HG02678 (cell line): ENCODE results near the gene GLIS1.

Experiments
- ATAC-seq: cut with Tn5 transposase; IDR thresholded peaks from one replicate; pipeline ENCODE4 v1.9.1; 2021; ENCODE audit warnings: mild to moderate bottlenecking, moderate library complexity; ENCODE audit not compliant: unreplicated experiment

The GLIS1 gene

GRCh38 chr1:53696051-53696450 lies 42.9 kb downstream of the GLIS1 start:
- ATAC-seq = no peak

GRCh38 chr1:53695116-53695515 lies 43.8 kb downstream of the GLIS1 start:
- no peak for ATAC-seq

GRCh38 chr1:53694718-53695091 lies 44.3 kb downstream of the GLIS1 start:
- no peak for ATAC-seq

- no peak for ATAC-seq
These were observed 44.9 kb downstream of the GLIS1 start for GRCh38 chr1:53693773-53694717.

GRCh38 chr1:53693339-53693738 lies 45.6 kb downstream of the GLIS1 start:
- ATAC-seq = no peak

GRCh38 chr1:53691326-53691725 lies 47.6 kb downstream of the GLIS1 start:
- no peak for ATAC-seq

- ATAC-seq = no peak
These were observed 48.6 kb downstream of the GLIS1 start for GRCh38 chr1:53690411-53690810.

GRCh38 chr1:53689736-53690326 lies 49.1 kb downstream of the GLIS1 start:
- no peak for ATAC-seq

GRCh38 chr1:53689223-53689622 lies 49.7 kb downstream of the GLIS1 start:
- no peak for ATAC-seq

GRCh38 chr1:53688381-53689102 lies 50.4 kb downstream of the GLIS1 start:
- no peak for ATAC-seq

GRCh38 chr1:53687901-53688300 lies 51.1 kb downstream of the GLIS1 start:
- no peak for ATAC-seq

GRCh38 chr1:53687426-53687825 lies 51.5 kb downstream of the GLIS1 start:
- ATAC-seq = no peak

GRCh38 chr1:53686965-53687267 lies 52.0 kb downstream of the GLIS1 start:
- no peak for ATAC-seq

- ATAC-seq = no peak
These were observed 52.6 kb downstream of the GLIS1 start for GRCh38 chr1:53686091-53686964.

GRCh38 chr1:53685272-53686051 lies 53.5 kb downstream of the GLIS1 start:
- no peak for ATAC-seq

- ATAC-seq = no peak
These were observed 54.2 kb downstream of the GLIS1 start for GRCh38 chr1:53684741-53685140.

GRCh38 chr1:53683986-53684740 lies 54.8 kb downstream of the GLIS1 start:
- no peak for ATAC-seq

- ATAC-seq = no peak
These were observed 56.1 kb downstream of the GLIS1 start for GRCh38 chr1:53682881-53683280.

GRCh38 chr1:53681977-53682685 lies 56.8 kb downstream of the GLIS1 start:
- ATAC-seq = no peak
